ENCODE measurements around the gene CSN1S1. TPM values are rescaled to one million over a fixed set of nuclear protein-coding genes. Genes with fewer than 3 reads are reported as not detected.

CSN1S1 gene
- total RNA-seq, 1 donor from 2014 or later = not detected

DNA sequence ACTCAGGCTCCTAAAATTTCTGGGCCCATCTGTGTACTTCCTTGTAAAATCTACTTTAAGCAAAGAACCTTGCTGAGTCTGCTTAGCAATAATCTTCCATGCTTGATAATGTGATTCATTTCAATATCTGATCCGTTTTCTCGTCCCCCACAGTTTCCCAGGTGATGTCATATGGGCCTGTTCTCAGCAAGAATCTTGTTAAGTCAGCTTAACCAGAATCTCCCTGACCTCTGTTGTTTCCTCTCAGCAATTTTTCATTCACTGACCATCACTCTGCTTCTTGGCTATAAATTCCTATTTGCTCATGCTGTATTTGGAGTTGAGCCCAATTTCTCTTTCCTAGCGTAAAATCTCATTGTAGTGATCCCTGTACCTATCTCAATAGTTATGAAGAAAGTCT is 20.7 kb downstream of the CSN1S1 start:
- TF ChIP-seq, protein P1, sequence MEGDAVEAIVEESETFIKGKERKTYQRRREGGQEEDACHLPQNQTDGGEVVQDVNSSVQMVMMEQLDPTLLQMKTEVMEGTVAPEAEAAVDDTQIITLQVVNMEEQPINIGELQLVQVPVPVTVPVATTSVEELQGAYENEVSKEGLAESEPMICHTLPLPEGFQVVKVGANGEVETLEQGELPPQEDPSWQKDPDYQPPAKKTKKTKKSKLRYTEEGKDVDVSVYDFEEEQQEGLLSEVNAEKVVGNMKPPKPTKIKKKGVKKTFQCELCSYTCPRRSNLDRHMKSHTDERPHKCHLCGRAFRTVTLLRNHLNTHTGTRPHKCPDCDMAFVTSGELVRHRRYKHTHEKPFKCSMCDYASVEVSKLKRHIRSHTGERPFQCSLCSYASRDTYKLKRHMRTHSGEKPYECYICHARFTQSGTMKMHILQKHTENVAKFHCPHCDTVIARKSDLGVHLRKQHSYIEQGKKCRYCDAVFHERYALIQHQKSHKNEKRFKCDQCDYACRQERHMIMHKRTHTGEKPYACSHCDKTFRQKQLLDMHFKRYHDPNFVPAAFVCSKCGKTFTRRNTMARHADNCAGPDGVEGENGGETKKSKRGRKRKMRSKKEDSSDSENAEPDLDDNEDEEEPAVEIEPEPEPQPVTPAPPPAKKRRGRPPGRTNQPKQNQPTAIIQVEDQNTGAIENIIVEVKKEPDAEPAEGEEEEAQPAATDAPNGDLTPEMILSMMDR (conservative IDR thresholded peaks at IDR 0.05; ENCODE audit: low read depth, low read length) = no peak
- no peak for DNase-seq (ENCODE audit: low read depth)
- no peak overlapping the region for H3K4me3 ChIP-seq (ENCODE audit: low read depth, low read length)

- no peak for DNase-seq (ENCODE audit: low read depth)
- H3K4me3 ChIP-seq (ENCODE audit: low read depth, low read length) = no peak overlapping the region
- TF ChIP-seq, protein P1 (conservative IDR thresholded peaks at IDR 0.05; ENCODE audit: low read depth, low read length) = no peak
These were observed 26.3 kb downstream of the CSN1S1 start for GRCh38 chr4:69957209-69957608.

DNA sequence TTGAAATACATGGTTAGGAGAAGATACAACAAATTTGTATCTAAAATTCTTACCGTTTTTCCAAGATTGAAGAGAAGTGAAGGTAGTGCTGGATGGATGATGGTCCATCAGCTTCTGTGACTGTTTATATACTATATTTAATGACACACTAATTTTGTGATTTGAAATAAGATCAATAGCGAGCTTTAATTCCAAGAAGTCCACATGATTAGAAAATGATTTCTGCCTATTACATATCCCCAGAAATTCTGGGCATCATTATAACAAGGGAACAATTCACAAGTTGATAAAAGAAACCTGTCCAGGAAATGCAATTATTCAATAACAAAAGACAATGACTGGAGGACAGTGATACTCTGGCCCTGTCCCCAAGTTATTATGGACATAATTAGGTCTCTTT is 34.8 kb downstream of the CSN1S1 start, which contains the start of gene CSN2:
Gene CSN2, minus strand, starts transcription at position 101 of the 400 bp plus-strand sequence. CDS start 4,733 bp downstream, outside the sequence.
- H3K4me3 ChIP-seq (ENCODE audit: low read depth, low read length) = no peak within 1 kb of the TSS
- TF ChIP-seq, protein P1 (conservative IDR thresholded peaks at IDR 0.05; ENCODE audit: low read depth, low read length) = no peak
- no peak for DNase-seq (ENCODE audit: low read depth)

DNA sequence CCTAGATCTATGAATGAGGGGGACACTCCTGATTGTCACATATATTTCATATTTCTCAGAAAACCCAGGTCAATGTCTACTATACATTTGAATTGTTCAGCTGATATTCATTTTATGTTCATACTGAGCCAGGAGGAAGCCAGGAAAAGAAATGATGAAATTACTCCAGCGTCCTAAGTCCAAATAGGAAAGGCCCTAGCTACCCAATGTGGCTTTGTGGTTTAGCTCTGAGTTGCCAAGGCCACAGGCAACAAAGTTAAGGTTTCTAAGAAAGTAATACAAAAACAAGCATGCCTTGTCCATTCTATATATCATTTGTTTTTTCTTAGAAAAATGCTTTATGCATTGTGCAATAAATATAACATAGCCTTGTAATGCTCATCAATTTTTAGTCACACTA is 39.2 kb downstream of the CSN1S1 start:
- DNase-seq (ENCODE audit: low read depth) = no peak
- no peak overlapping the region for H3K4me3 ChIP-seq (ENCODE audit: low read depth, low read length)
- TF ChIP-seq, protein P1 (conservative IDR thresholded peaks at IDR 0.05; ENCODE audit: low read depth, low read length) = no peak

DNA sequence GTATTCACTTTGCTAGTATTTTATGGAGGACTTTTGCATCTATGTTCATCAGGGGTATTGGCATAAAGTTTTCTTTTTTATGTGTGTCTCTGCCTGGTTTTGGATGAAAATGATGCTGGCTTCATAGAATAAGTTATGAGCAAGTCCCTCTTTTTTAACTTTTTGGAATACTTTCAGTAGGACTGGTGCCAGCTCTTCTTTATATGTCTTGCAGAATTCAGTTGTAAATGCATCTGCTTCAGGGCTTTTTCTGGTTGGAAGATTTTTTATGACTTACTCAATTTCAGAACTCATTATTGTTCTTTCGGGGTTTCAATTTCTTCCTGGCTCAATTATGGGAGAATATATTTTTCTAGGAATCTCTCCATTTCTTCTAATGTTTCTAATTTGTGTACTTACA is 43.8 kb downstream of the CSN1S1 start:
- TF ChIP-seq, protein P1 (conservative IDR thresholded peaks at IDR 0.05; ENCODE audit: low read depth, low read length) = no peak

DNA sequence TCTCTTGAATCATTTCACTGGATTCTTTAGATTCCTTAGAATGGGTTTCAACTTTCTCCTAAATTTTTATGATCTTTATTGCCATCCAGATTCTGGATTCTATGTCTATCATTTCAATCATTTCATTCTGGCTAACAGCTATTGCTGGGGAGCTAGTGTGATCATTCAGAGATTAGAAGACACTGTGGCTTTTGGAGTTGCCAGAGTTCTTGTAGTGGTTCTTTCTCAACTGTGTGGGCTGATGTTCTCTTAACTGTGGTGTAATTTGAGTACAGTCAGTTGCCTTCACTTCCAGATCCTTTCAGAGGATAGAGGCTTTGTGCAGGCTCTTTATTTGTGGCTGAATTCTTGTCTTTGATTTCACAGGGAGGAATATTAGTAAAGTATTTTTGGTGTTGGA is 46.7 kb downstream of the CSN1S1 start:
- H3K4me3 ChIP-seq (ENCODE audit: low read depth, low read length) = no peak overlapping the region
- DNase-seq (ENCODE audit: low read depth) = no peak
- TF ChIP-seq, protein P1 (conservative IDR thresholded peaks at IDR 0.05; ENCODE audit: low read depth, low read length) = no peak

More for the DNA sequence above, 43.8 kb downstream of the CSN1S1 start:
- no peak for DNase-seq (ENCODE audit: low read depth)
- no peak overlapping the region for H3K4me3 ChIP-seq (ENCODE audit: low read depth, low read length)

GRCh38 chr4:69984030-69984443 is 53.2 kb downstream of the CSN1S1 start:
- TF ChIP-seq, protein P1 (conservative IDR thresholded peaks at IDR 0.05; ENCODE audit: low read depth, low read length) = no peak
- no peak overlapping the region for H3K4me3 ChIP-seq (ENCODE audit: low read depth, low read length)
- DNase-seq (ENCODE audit: low read depth) = peak; percentile 40

Measured in epithelial cell of proximal tubule (primary cell).